BJ (cell line): ENCODE measurements around the gene CCNJL. TPM values are rescaled to one million over a fixed set of nuclear protein-coding genes. Genes with fewer than 3 reads are reported as not detected.

Experiments used
- CTCF ChIA-PET: fragments of 350-600 bp; formaldehyde crosslinking; extraction: SDS; loops from one replicate; lab custom pipeline; 2021; ENCODE audit warnings: antibody characterized with exemption, inconsistent platforms; lab: Yijun Ruan, JAX
- POLR2A ChIA-PET: fragments of 300-600 bp; sonication (Branson Sonifier 250); formaldehyde crosslinking; extraction: SDS; loops from one replicate; lab custom pipeline; 2021; ENCODE audit warnings: antibody characterized with exemption; lab: Charles Lee
- DNase-seq: peaks from one replicate; pipeline ENCODE4 v3.0.0-alpha.2; 2011; ENCODE audit warnings: low read depth
- H3K27me3 ChIP-seq: 2 replicates; pipeline ENCODE4 v1.6.0; 2011; ENCODE audit warnings: low read length; ENCODE audit not compliant: control insufficient read depth, insufficient read depth
- H3K36me3 ChIP-seq: 2 replicates; pipeline ENCODE4 v1.5.1; 2011; ENCODE audit warnings: low read length; ENCODE audit not compliant: control insufficient read depth, insufficient read depth
- H3K4me3 ChIP-seq: 2 replicates; pipeline ENCODE4 v1.5.1; 2011; ENCODE audit warnings: low read depth, mild to moderate bottlenecking, control low read depth, low read length
- CTCF ChIP-seq: IDR thresholded peaks from 2 replicates; pipeline ENCODE4 v1.5.1; 2011; ENCODE audit warnings: low read depth, mild to moderate bottlenecking, control low read depth, inconsistent platforms, low read length, moderate library complexity; ENCODE audit not compliant: insufficient read depth
- polyA plus RNA-seq: library from polyadenylated mRNA; depleted of rRNA; stranded (reverse); fragments of >200 nt; gene quantifications from 2 replicates; pipeline ENCODE4 v1.2.3, GENCODE V29; 2011

Gene CCNJL
- polyA plus RNA-seq, 1 experiment = 0.71 TPM

DNA sequence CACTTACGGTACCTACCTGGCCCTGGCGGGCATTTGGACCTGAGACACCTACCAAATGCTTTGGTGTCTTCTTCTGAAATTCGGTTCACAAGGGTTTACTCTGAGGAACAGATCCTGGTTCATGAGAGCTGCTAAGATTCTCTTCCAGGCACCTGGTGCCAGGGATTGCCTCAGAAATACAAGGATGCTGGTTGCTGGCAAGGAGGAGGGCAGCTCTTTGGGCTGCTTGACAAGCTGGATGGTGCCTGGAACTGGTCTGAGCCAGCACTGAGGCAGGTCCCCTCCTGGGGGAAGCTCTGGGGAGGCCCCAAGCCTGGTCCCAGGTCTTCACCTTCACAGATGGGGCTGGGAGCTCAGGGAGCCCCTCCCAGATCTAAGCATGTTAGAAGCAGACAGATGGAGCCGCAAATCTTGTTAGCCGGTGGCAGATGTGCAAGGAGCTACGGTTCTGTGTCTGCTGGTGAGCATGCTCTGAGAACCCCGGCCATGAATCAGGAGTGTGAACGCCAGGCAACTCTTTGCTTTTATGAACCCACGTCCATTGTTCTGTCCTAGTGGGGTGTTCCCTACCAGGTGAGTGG is 66.8 kb downstream of the CCNJL start:
- Histone ChIP-seq H3K27me3 (no peaks in the 10 kb centered on the region; the same call in 1 of the 2 replicates), H3K36me3 (no peaks in the 10 kb centered on the region), H3K4me3 (no peak overlapping the region)
- CTCF ChIA-PET = no interaction called here
- DNase-seq = no peak
- no peak for TF ChIP-seq CTCF
- POLR2A ChIA-PET = no interaction called here

DNA sequence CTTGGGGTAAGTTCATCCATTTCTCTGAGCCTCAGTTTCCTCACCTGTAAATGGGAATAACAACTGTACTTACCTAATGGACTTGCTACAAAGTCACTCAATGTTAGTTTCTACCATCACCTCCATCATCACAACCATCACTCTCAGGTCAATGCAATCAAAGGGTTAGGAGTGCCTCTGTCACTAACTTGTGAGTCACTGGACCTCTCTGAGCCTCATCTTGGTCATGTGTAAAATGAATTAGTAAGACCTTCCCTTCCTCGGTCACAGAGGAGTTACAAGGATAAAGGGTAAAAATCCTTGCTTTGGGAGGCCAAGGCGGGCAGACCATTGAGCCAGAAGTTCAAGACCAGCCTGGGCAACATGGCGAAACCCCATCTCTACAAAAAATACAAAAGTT is 70.2 kb downstream of the CCNJL start:
- DNase-seq = no peak
- Histone ChIP-seq H3K4me3 (no peak overlapping the region), H3K36me3 (no peaks in the 10 kb centered on the region), H3K27me3 (peaks cover 2% of the 10 kb centered on the region)
- ChIA-PET CTCF (interaction anchor here (0.6 kb wide), 1 partner anchor 16 kb away, joined by 3 read pairs; no protein-coding TSS in a partner anchor), POLR2A (no interaction called here)
- TF ChIP-seq CTCF = no peak

DNA sequence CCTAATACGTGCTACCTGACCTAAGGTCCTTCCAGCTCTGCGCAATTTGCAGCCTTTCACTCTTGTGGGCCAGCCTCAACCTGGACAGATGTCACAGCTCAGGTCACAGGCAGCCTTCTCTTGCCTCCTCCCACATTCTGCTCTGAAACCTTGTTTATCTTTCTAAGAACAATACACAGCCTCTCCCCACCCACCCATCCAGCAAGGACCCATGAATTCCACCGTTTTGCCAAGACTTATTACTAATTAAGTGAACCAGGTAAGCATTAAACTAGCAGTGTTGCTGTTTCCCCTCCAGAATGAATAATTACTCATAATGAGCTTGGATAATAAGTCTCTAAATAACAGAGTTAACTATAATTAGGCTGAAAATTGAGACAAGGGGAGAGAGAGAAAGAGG is 72.0 kb downstream of the CCNJL start:
- POLR2A ChIA-PET = no interaction called here

DNA sequence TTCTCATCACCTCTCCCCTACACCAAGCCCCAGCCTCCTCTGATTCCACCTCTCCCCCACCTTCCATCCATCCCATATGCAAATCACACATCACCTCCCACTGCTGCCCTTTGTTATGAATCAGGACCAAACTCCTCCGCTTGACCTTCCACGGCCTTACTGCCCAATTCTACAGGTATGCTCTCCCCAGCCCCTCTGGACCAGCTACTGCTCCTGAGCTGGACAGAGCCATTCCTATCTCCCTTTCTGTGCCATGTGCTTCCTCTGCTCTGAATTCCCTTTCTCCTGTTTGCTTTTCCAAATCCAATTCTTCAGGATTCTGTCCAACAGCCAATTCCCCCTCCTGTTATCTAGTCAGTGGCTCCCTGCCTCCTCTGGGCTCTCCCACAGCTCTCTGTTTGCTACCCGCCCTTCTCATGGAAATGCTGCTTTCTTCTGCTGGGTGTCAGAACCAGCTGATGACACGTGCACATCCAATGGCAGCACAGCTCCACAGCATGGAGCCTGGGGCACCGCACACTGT is 74.7 kb downstream of the CCNJL start:
- CTCF ChIA-PET = interaction anchor here (1.1 to 1.3 kb wide), 2 partner anchors 13 to 153 kb away, joined by 3 to 4 read pairs; no protein-coding TSS in a partner anchor
- peaks cover 4% of the 10 kb centered on the region for H3K27me3 ChIP-seq
- POLR2A ChIA-PET = no interaction called here
- H3K36me3 ChIP-seq = no peaks in the 10 kb centered on the region
- DNase-seq = no peak
- no peak for TF ChIP-seq CTCF
- no peak overlapping the region for H3K4me3 ChIP-seq

More for the DNA sequence above, 72.0 kb downstream of the CCNJL start:
- H3K36me3 ChIP-seq = no peaks in the 10 kb centered on the region
- CTCF ChIA-PET = interaction anchor here (1.0 kb wide), 1 partner anchor 14 kb away, joined by 4 read pairs; no protein-coding TSS in a partner anchor
- H3K27me3 ChIP-seq = peaks cover 4% of the 10 kb centered on the region
- TF ChIP-seq CTCF = no peak
- DNase-seq = no peak
- no peak overlapping the region for H3K4me3 ChIP-seq

DNA sequence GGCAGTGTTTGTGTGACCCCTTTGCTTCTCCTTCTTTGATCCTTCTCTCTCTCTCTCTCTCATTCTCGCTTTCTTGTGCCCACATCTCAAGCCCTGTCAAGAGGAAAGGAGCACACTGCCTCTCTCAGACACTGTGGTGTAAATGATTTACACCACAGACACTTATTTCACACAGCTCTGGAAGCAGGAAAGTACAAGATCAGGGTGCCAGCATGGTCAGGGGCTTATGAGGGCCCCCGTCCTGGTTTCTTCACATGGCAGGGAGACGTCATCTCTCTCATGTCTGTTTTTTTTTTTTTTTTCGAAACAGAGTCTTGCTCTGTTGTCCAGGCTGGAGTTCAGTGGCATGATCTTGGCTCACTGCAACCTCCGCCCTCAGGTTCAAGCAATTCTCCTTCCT is 76.6 kb downstream of the CCNJL start:
- POLR2A ChIA-PET = no interaction called here
- H3K27me3 ChIP-seq = peaks cover 4% of the 10 kb centered on the region
- H3K36me3 ChIP-seq = no peaks in the 10 kb centered on the region
- TF ChIP-seq CTCF = no peak
- no peak for DNase-seq
- no peak overlapping the region for H3K4me3 ChIP-seq
- CTCF ChIA-PET = interaction anchor here (0.5 kb wide), 1 partner anchor 11 kb away, joined by 3 read pairs; no protein-coding TSS in a partner anchor
